Mesendoderm (in vitro differentiated cells): ENCODE measurements around the gene TRIM24.

Experiments
- DNase-seq: peaks from one replicate; pipeline ENCODE4 v3.0.0; 2013
- H2AK5ac ChIP-seq: 2 replicates; pipeline ENCODE4 v1.6.1; 2013; ENCODE audit warnings: low read length, inconsistent platforms
- H2BK120ac ChIP-seq: 2 replicates; pipeline ENCODE4 v1.6.1; 2013; ENCODE audit warnings: low read depth, mild to moderate bottlenecking, low read length, moderate library complexity, mixed read lengths
- H2BK15ac ChIP-seq: replicated peaks from 2 replicates; pipeline ENCODE4 v1.6.1; 2013; ENCODE audit warnings: low read depth, mild to moderate bottlenecking, moderate library complexity
- H2BK5ac ChIP-seq: 2 replicates; pipeline ENCODE4 v1.6.1; 2013; ENCODE audit warnings: low read length, inconsistent platforms
- H3K18ac ChIP-seq: 2 replicates; pipeline ENCODE4 v1.6.1; 2013; ENCODE audit warnings: mild to moderate bottlenecking, low read length, mixed read lengths
- H3K23ac ChIP-seq: one replicate; pipeline ENCODE4 v1.6.1; 2013; ENCODE audit warnings: low read length
- H3K27ac ChIP-seq: 2 replicates; pipeline ENCODE4 v1.5.1; 2013; ENCODE audit warnings: low read depth, mild to moderate bottlenecking, inconsistent platforms, low read length, moderate library complexity
- H3K27me3 ChIP-seq: 2 replicates; pipeline ENCODE4 v1.6.1; 2013; ENCODE audit warnings: low read length, control low read depth, mild to moderate bottlenecking, inconsistent platforms; ENCODE audit not compliant: insufficient read depth, poor library complexity
- H3K36me3 ChIP-seq: 2 replicates; pipeline ENCODE4 v1.6.1; 2013; ENCODE audit warnings: low read length, inconsistent platforms; ENCODE audit not compliant: control insufficient read depth, insufficient read depth
- H3K4ac ChIP-seq: one replicate; pipeline ENCODE4 v1.6.1; 2013; ENCODE audit warnings: low read depth, mild to moderate bottlenecking, low read length, moderate library complexity
- H3K4me1 ChIP-seq: 2 replicates; pipeline ENCODE4 v1.6.1; 2013; ENCODE audit warnings: low read depth, low read length, inconsistent platforms; ENCODE audit not compliant: control insufficient read depth
- H3K4me2 ChIP-seq: 2 replicates; pipeline ENCODE4 v1.6.1; 2013; ENCODE audit warnings: low read length
- H3K4me3 ChIP-seq: 2 replicates; pipeline ENCODE4 v1.5.1; 2013; ENCODE audit warnings: mild to moderate bottlenecking, low read length
- H3K56ac ChIP-seq: one replicate; pipeline ENCODE4 v1.6.1; 2013; ENCODE audit warnings: low read length
- H3K79me1 ChIP-seq: 2 replicates; pipeline ENCODE4 v1.6.1; 2013; ENCODE audit warnings: low read length, inconsistent platforms
- H3K79me2 ChIP-seq: 2 replicates; pipeline ENCODE4 v1.6.1; 2013; ENCODE audit warnings: mild to moderate bottlenecking, low read length; ENCODE audit not compliant: control insufficient read depth, insufficient read depth
- H3K9ac ChIP-seq: 2 replicates; pipeline ENCODE4 v1.6.1; 2013; ENCODE audit warnings: low read length, inconsistent platforms
- H4K5ac ChIP-seq: one replicate; pipeline ENCODE4 v1.6.1; 2013; ENCODE audit warnings: low read length
- H4K8ac ChIP-seq: one replicate; pipeline ENCODE4 v1.6.1; 2013; ENCODE audit warnings: low read depth, mild to moderate bottlenecking, control low read depth, low read length, moderate library complexity
- WGBS: extraction: QIAGEN DNeasy Blood & Tissue Kit; methylation state at CpG from one replicate; pipeline ENCODE4 v1.1.7; 2013; ENCODE audit warnings: low lambda C conversion rate, missing lambda C conversion rate; ENCODE audit not compliant: insufficient coverage; ENCODE audit errors: extremely low coverage; 5-methylcytosine and 5-hydroxymethylcytosine counted together

TRIM24 gene

GRCh38 chr7:138555684-138556083 is 95.6 kb downstream of the TRIM24 start:
- H3K4me2 ChIP-seq, result no peak overlapping the region
- H4K5ac ChIP-seq, result no peak overlapping the region
- H3K79me1 ChIP-seq, result peaks cover 2% of the 10 kb centered on the region
- H3K23ac ChIP-seq, result no peak overlapping the region
- no peak overlapping the region for H2AK5ac ChIP-seq
- H3K18ac ChIP-seq, result no peak overlapping the region
- H3K79me2 ChIP-seq, result peaks cover 4% of the 10 kb centered on the region
- H3K56ac ChIP-seq, result no peak overlapping the region
- no peak overlapping the region for H3K4ac ChIP-seq
- H3K9ac ChIP-seq, result no peak overlapping the region
- H2BK5ac ChIP-seq, result no peak overlapping the region
- H2BK120ac ChIP-seq, result no peak overlapping the region
- no peak overlapping the region for H3K4me3 ChIP-seq
- DNase-seq, result no peak
- H3K27ac ChIP-seq, result no peak overlapping the region
- H3K36me3 ChIP-seq, result peaks cover 35% of the 10 kb centered on the region
- WGBS, result no CpG with 5 or more reads among the region's 4 CpGs
- no peak overlapping the region for H2BK15ac ChIP-seq
- H3K27me3 ChIP-seq, result no peaks in the 10 kb centered on the region
- H4K8ac ChIP-seq, result no peak overlapping the region
- no peaks in the 10 kb centered on the region for H3K4me1 ChIP-seq

GRCh38 chr7:138556771-138557484 is 96.9 kb downstream of the TRIM24 start:
- Histone ChIP-seq H3K23ac (no peak overlapping the region), H3K4me2 (no peak overlapping the region), H3K4me1 (no peaks in the 10 kb centered on the region), H2AK5ac (no peak overlapping the region), H3K79me1 (peaks cover 5% of the 10 kb centered on the region), H4K8ac (no peak overlapping the region), H3K79me2 (peaks cover 4% of the 10 kb centered on the region), H3K4ac (no peak overlapping the region), H3K4me3 (peak overlapping the region; percentile 35), H3K27me3 (no peaks in the 10 kb centered on the region), H3K18ac (no peak overlapping the region), H2BK120ac (no peak overlapping the region), H3K27ac (no peak overlapping the region), H3K56ac (no peak overlapping the region), H2BK15ac (no peak overlapping the region), H3K9ac (no peak overlapping the region), H2BK5ac (no peak overlapping the region), H4K5ac (no peak overlapping the region), H3K36me3 (peaks cover 37% of the 10 kb centered on the region)
- WGBS, result no CpG with 5 or more reads among the region's 3 CpGs
- DNase-seq, result peak; percentile 25

DNA sequence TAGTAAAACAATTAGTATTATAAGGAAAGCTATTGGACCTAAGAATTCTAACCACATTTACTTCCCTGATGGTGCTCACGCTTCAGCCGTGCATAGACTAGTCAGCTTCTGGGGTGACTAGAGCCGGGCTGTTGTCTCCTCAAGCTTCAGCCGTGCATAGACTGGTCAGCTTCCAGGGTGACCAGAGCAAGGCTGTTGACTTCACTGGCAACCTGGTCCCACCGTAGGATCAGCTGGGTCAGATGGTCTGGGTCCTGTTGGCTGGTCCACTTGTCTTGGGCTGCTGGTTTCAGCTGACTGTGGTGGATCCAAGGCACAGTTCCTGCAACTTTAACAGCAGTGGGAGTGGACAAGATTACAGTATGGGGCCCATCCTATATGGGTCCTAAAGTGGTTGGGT is 99.4 kb downstream of the TRIM24 start:
- Histone ChIP-seq H3K4ac (no peak overlapping the region), H3K9ac (no peak overlapping the region), H3K56ac (no peak overlapping the region), H3K4me3 (no peak overlapping the region), H3K36me3 (peaks cover 45% of the 10 kb centered on the region), H2BK120ac (no peak overlapping the region), H3K23ac (no peak overlapping the region), H2BK5ac (no peak overlapping the region), H3K79me1 (peaks cover 5% of the 10 kb centered on the region), H4K5ac (no peak overlapping the region), H2AK5ac (no peak overlapping the region), H4K8ac (no peak overlapping the region), H2BK15ac (no peak overlapping the region), H3K4me2 (no peak overlapping the region), H3K79me2 (peaks cover 4% of the 10 kb centered on the region), H3K27me3 (no peaks in the 10 kb centered on the region), H3K4me1 (no peaks in the 10 kb centered on the region), H3K18ac (no peak overlapping the region), H3K27ac (no peak overlapping the region)
- no peak for DNase-seq
- WGBS, result no CpG with 5 or more reads among the region's 5 CpGs

- Histone ChIP-seq H3K23ac (no peak overlapping the region), H3K79me1 (peaks cover 3% of the 10 kb centered on the region), H3K4me3 (no peak overlapping the region), H3K36me3 (peaks cover 40% of the 10 kb centered on the region), H3K27ac (no peak overlapping the region), H2BK15ac (no peak overlapping the region), H4K8ac (no peak overlapping the region), H4K5ac (no peak overlapping the region), H3K4me1 (no peaks in the 10 kb centered on the region), H3K9ac (no peak overlapping the region), H3K79me2 (peaks cover under 1% of the 10 kb centered on the region), H3K4ac (no peak overlapping the region), H3K18ac (no peak overlapping the region), H3K56ac (no peak overlapping the region), H2AK5ac (no peak overlapping the region), H3K27me3 (no peaks in the 10 kb centered on the region), H2BK5ac (no peak overlapping the region), H3K4me2 (no peak overlapping the region), H2BK120ac (no peak overlapping the region)
- no peak for DNase-seq
- WGBS, result no CpG with 5 or more reads among the region's 4 CpGs
These were observed 103.7 kb downstream of the TRIM24 start for GRCh38 chr7:138563808-138564207.

DNA sequence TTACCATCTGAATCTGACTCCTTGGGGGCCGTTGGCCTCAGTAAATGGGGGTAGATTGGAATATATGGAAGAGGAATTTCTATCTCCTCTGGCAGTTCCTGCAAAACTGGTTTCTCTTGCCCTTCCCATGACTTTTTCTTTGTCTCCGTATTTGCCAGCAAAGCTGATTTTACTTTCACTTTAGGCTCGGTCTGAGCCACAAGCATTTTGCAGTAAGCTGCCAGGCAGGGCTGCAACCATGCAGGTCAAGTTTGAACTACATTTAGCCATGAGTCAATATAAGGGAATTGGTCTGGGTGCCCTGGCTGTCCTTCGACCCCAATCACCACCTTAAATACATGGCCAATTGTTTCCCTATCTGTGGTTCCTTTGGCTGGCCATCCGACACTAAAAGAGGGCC is 104.3 kb downstream of the TRIM24 start:
- Histone ChIP-seq H4K5ac (no peak overlapping the region), H3K56ac (no peak overlapping the region), H2AK5ac (no peak overlapping the region), H3K4me1 (no peaks in the 10 kb centered on the region), H3K23ac (no peak overlapping the region), H3K4ac (no peak overlapping the region), H3K4me2 (no peak overlapping the region), H3K27ac (no peak overlapping the region), H3K18ac (no peak overlapping the region), H3K27me3 (no peaks in the 10 kb centered on the region), H3K79me1 (peaks cover 3% of the 10 kb centered on the region), H2BK15ac (no peak overlapping the region), H4K8ac (no peak overlapping the region), H3K79me2 (no peaks in the 10 kb centered on the region), H3K4me3 (no peak overlapping the region), H2BK120ac (no peak overlapping the region), H2BK5ac (no peak overlapping the region), H3K36me3 (peaks cover 37% of the 10 kb centered on the region), H3K9ac (no peak overlapping the region)
- peak; percentile 8 for DNase-seq
- WGBS, result no CpG with 5 or more reads among the region's 5 CpGs

- Histone ChIP-seq H3K79me2 (no peaks in the 10 kb centered on the region), H3K4ac (no peak overlapping the region), H3K9ac (no peak overlapping the region), H3K79me1 (peaks cover 3% of the 10 kb centered on the region), H2BK15ac (no peak overlapping the region), H2AK5ac (no peak overlapping the region), H4K5ac (no peak overlapping the region), H3K27ac (no peak overlapping the region), H4K8ac (no peak overlapping the region), H3K4me1 (no peaks in the 10 kb centered on the region), H2BK5ac (no peak overlapping the region), H3K4me3 (peak overlapping the region; percentile 11), H2BK120ac (no peak overlapping the region), H3K23ac (no peak overlapping the region), H3K36me3 (peaks cover 31% of the 10 kb centered on the region), H3K56ac (no peak overlapping the region), H3K27me3 (no peaks in the 10 kb centered on the region), H3K4me2 (no peak overlapping the region), H3K18ac (no peak overlapping the region)
- WGBS, result no CpG with 5 or more reads among the region's 8 CpGs
- peak; percentile 6 for DNase-seq
These were observed 105.0 kb downstream of the TRIM24 start for GRCh38 chr7:138565071-138565450.
